K562 (cell line): ENCODE results near the gene ZNF620. TPM values are rescaled to one million over a fixed set of nuclear protein-coding genes. Genes with fewer than 3 reads are reported as not detected.

Experiments used
- ARID1B ChIP-seq: fragments of 450-650 bp; IDR thresholded peaks from 2 replicates; pipeline ENCODE4 v1.6.1; 2016; ENCODE audit warnings: antibody characterized with exemption, mild to moderate bottlenecking, inconsistent platforms
- CBFA2T3 ChIP-seq: fragments of 450-650 bp; IDR thresholded peaks from 2 replicates; pipeline ENCODE4 v1.6.1; 2017
- E2F1 ChIP-seq: sonication (generic); formaldehyde crosslinking; IDR thresholded peaks from 2 replicates; pipeline ENCODE4 v1.8.1; 2023; ENCODE audit warnings: mild to moderate bottlenecking, missing genetic modification reagents, moderate library complexity
- EWSR1 ChIP-seq: fragments of 450-650 bp; IDR thresholded peaks from 2 replicates; pipeline ENCODE4 v1.6.1; 2018; ENCODE audit warnings: borderline replicate concordance, mild to moderate bottlenecking, low read depth, moderate library complexity; ENCODE audit not compliant: partially characterized antibody
- HSF4 ChIP-seq: fragments of 250-450 bp; sonication (Bioruptor Pico); IDR thresholded peaks from 2 replicates; pipeline ENCODE4 v2.1.2; 2022; ENCODE audit warnings: mild to moderate bottlenecking, moderate library complexity, borderline replicate concordance
- JUND ChIP-seq, 2 experiments: IDR thresholded peaks; 2 replicates in 1 of 2; 3 replicates in 1 of 2; pipeline ENCODE4 v1.6.1; 2011; ENCODE audit warnings: borderline replicate concordance in 2 of 2, low read depth in 2 of 2, low read length in 2 of 2, improper control_type of control experiment in 1 of 2, missing biosample characterization in 1 of 2, missing genetic modification characterization in 1 of 2, missing genetic modification reagents in 1 of 2
- KLF6 ChIP-seq: fragments of 250-450 bp; sonication (Bioruptor Pico); IDR thresholded peaks from 2 replicates; pipeline ENCODE4 v1.4.0; 2020; ENCODE audit warnings: mild to moderate bottlenecking, moderate library complexity, borderline replicate concordance
- MTA2 ChIP-seq: fragments of 450-650 bp; IDR thresholded peaks from 2 replicates; pipeline ENCODE4 v1.6.1; 2016; ENCODE audit warnings: low read depth
- PML ChIP-seq: IDR thresholded peaks from 2 replicates; pipeline ENCODE4 v1.6.1; 2012; ENCODE audit warnings: low read length, inconsistent platforms
- POLR2AphosphoS2 ChIP-seq: IDR thresholded peaks from 2 replicates; pipeline ENCODE4 v1.6.1; 2012; ENCODE audit warnings: low read length, improper control_type of control experiment
- POLR2AphosphoS5 ChIP-seq: IDR thresholded peaks from 2 replicates; pipeline ENCODE4 v1.6.1; 2011; ENCODE audit warnings: mild to moderate bottlenecking, low read depth, low read length, moderate library complexity; ENCODE audit not compliant: control insufficient read depth, insufficient read depth
- RB1 ChIP-seq: fragments of 450-650 bp; IDR thresholded peaks from 2 replicates; pipeline ENCODE4 v1.6.1; 2017; ENCODE audit warnings: low read depth, mild to moderate bottlenecking
- RFX5 ChIP-seq: IDR thresholded peaks from 2 replicates; pipeline ENCODE4 v1.6.1; 2011; ENCODE audit warnings: low read depth, mild to moderate bottlenecking, improper control_type of control experiment, low read length
- SNRNP70 ChIP-seq: fragments of 200-400 bp; formaldehyde crosslinking; optimal IDR thresholded peaks from 2 replicates; pipeline ENCODE3; 2017; ENCODE audit warnings: low read depth, low read length
- ZNF12 ChIP-seq: sonication (generic); formaldehyde crosslinking; IDR thresholded peaks from 2 replicates; pipeline ENCODE4 v1.4.0; 2020; ENCODE audit warnings: mild to moderate bottlenecking, missing genetic modification reagents
- ZNF778 ChIP-seq: fragments of 450-650 bp; formaldehyde crosslinking; IDR thresholded peaks from 2 replicates; pipeline ENCODE4 v1.4.0; 2020; ENCODE audit warnings: mild to moderate bottlenecking, moderate library complexity
- polyA plus RNA-seq, 8 experiments: library from polyadenylated mRNA; depleted of rRNA in 4 of 8; stranded (reverse) in 5 of 8; unstranded in 3 of 8; fragments of >200 nt; fragmentation: Nextera tagmentation in 2 of 8; fragmentation: Illumina TruSeq in 1 of 8; extraction: Ambion mirVana in 2 of 8; extraction: Trizol in 1 of 8; gene quantifications; 2 replicates each; pipeline versions ENCODE4 v1.2.1 to v1.2.3, GENCODE V29; 2011 to 2014; ENCODE audit warnings: inconsistent platforms in 1 of 8, missing spikeins in 1 of 8
- total RNA-seq, 7 experiments: library from RNA; depleted of rRNA in 6 of 7; stranded (reverse); fragments of >200 nt in 6 of 7; fragmentation: Illumina TruSeq in 2 of 7; extraction: Trizol in 2 of 7; gene quantifications; 2 replicates each; pipeline versions ENCODE4 v1.2.1 to v1.2.3, GENCODE V29; 2011 to 2021; ENCODE audit warnings: low replicate concordance in 1 of 7
- TF ChIP-seq, protein P1 (sequence below): sonication (generic); formaldehyde crosslinking; IDR thresholded peaks from 2 replicates; pipeline ENCODE4 v1.8.0; 2022; ENCODE audit warnings: mild to moderate bottlenecking, missing genetic modification reagents

ZNF620 gene
- total and polyA plus RNA-seq, 9 of the 15 experiments (the other 6 are each of a cell fraction or from before 2014, with no cell fraction given), result 1.2 to 5.5 (median 3.3) TPM

DNA sequence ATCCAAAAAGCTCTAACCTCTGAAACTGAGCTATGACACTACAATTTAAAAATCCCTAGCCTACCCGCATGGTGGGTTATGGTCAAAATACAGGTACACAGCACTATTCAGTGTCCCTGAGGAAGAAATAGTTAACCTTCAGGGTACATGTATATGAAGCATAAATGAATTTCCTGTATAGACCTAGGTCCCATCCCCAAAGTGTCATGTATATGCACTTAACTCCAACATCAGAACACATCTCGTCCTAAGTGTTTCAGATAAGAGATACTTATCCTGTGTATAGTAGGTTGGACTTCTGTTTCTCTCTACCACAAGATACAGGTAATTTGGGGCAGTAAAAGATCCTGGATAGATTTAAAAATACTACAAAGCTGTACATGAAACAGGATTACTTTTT is 42.3 kb upstream of the ZNF620 start (continued):
- TF ChIP-seq POLR2AphosphoS5 (0 out of 2 replicates have a peak, but pooled peaks have one; percentile 12), ZNF12 (CRISPR knock-in tag) (no peak), RFX5 (no peak), ZNF778 (CRISPR knock-in tag) (no peak), CBFA2T3 (no peak), KLF6 (CRISPR knock-in tag) (no peak), POLR2AphosphoS2 (peak; percentile 39), JUND (IDR thresholded peaks at IDR 0.05; ENCODE audit: borderline replicate concordance, low read depth, low read length) (no peak), JUND (tag; IDR thresholded peaks at IDR 0.05; ENCODE audit: borderline replicate concordance, low read depth, low read length) (no peak), ARID1B (no peak), HSF4 (CRISPR knock-in tag) (no peak), SNRNP70 (no peak), E2F1 (CRISPR knock-in tag) (no peak), MTA2 (no peak), RB1 (no peak), EWSR1 (peak; percentile 29), PML (no peak)
- TF ChIP-seq, protein P1, sequence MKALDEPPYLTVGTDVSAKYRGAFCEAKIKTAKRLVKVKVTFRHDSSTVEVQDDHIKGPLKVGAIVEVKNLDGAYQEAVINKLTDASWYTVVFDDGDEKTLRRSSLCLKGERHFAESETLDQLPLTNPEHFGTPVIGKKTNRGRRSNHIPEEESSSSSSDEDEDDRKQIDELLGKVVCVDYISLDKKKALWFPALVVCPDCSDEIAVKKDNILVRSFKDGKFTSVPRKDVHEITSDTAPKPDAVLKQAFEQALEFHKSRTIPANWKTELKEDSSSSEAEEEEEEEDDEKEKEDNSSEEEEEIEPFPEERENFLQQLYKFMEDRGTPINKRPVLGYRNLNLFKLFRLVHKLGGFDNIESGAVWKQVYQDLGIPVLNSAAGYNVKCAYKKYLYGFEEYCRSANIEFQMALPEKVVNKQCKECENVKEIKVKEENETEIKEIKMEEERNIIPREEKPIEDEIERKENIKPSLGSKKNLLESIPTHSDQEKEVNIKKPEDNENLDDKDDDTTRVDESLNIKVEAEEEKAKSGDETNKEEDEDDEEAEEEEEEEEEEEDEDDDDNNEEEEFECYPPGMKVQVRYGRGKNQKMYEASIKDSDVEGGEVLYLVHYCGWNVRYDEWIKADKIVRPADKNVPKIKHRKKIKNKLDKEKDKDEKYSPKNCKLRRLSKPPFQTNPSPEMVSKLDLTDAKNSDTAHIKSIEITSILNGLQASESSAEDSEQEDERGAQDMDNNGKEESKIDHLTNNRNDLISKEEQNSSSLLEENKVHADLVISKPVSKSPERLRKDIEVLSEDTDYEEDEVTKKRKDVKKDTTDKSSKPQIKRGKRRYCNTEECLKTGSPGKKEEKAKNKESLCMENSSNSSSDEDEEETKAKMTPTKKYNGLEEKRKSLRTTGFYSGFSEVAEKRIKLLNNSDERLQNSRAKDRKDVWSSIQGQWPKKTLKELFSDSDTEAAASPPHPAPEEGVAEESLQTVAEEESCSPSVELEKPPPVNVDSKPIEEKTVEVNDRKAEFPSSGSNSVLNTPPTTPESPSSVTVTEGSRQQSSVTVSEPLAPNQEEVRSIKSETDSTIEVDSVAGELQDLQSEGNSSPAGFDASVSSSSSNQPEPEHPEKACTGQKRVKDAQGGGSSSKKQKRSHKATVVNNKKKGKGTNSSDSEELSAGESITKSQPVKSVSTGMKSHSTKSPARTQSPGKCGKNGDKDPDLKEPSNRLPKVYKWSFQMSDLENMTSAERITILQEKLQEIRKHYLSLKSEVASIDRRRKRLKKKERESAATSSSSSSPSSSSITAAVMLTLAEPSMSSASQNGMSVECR (CRISPR knock-in tag), result no peak
- TF ChIP-seq, all 486 proteins: peak for 7
